IMR-90 (cell line): ENCODE measurements around the gene EPS15. TPM values are rescaled to one million over a fixed set of nuclear protein-coding genes. Genes with fewer than 3 reads are reported as not detected.

ENCODE experiments used
- ATAC-seq: fragments of 200-7000 bp; cut with Tn5 transposase; 2 replicates; pipeline ENCODE4 v1.9.1; 2020; ENCODE audit warnings: low read depth, mild to moderate bottlenecking, moderate library complexity
- BruUV-seq: library from RNA; stranded (reverse); fragments of 400-500 nt; replicated peaks from 2 replicates; lab custom pipeline; 2021; lab: Mats Ljungman, UMichigan
- CTCF ChIA-PET: fragments of 300-600 bp; formaldehyde crosslinking; extraction: SDS; loops from one replicate; lab custom pipeline; 2021; ENCODE audit warnings: antibody characterized with exemption; lab: Yijun Ruan, JAX
- POLR2A ChIA-PET: fragments of 300-600 bp; sonication (Branson Sonifier 250); formaldehyde crosslinking; loops from one replicate; lab custom pipeline; 2022; ENCODE audit warnings: antibody characterized with exemption; ENCODE audit not compliant: unreplicated experiment; lab: Charles Lee
- DNase-seq: peaks from one replicate; pipeline ENCODE4 v3.0.0; 2013
- H2AFZ ChIP-seq: replicated peaks from 2 replicates; pipeline ENCODE3; 2013; ENCODE audit warnings: low read length, mild to moderate bottlenecking; ENCODE audit not compliant: poor library complexity
- H2AK5ac ChIP-seq: 2 replicates; pipeline ENCODE4 v1.6.1; 2013; ENCODE audit warnings: low read depth, low read length, inconsistent platforms
- H2AK9ac ChIP-seq: replicated peaks from 2 replicates; pipeline ENCODE3; 2013; ENCODE audit warnings: mild to moderate bottlenecking, low read depth, low read length, moderate library complexity; ENCODE audit not compliant: poor library complexity
- H2BK120ac ChIP-seq: 2 replicates; pipeline ENCODE4 v1.6.1; 2013; ENCODE audit warnings: low read depth, low read length, inconsistent platforms
- H2BK15ac ChIP-seq: 3 replicates; pipeline ENCODE4 v1.6.1; 2013; ENCODE audit warnings: low read depth, low read length, inconsistent platforms
- H2BK20ac ChIP-seq: 2 replicates; pipeline ENCODE4 v1.6.1; 2013; ENCODE audit warnings: low read depth, mild to moderate bottlenecking, inconsistent platforms, low read length, moderate library complexity
- H2BK5ac ChIP-seq: 2 replicates; pipeline ENCODE4 v1.6.1; 2013; ENCODE audit warnings: mild to moderate bottlenecking, low read depth, low read length, inconsistent platforms; ENCODE audit not compliant: poor library complexity, severe bottlenecking
- H3K14ac ChIP-seq: replicated peaks from 2 replicates; pipeline ENCODE4 v1.6.1; 2013; ENCODE audit warnings: low read depth, low read length, inconsistent platforms
- H3K18ac ChIP-seq: 2 replicates; pipeline ENCODE4 v1.6.1; 2013; ENCODE audit warnings: low read depth, low read length, control low read depth
- H3K23ac ChIP-seq: 2 replicates; pipeline ENCODE4 v1.6.1; 2013; ENCODE audit warnings: low read depth, low read length, inconsistent platforms
- H3K27ac ChIP-seq: 2 replicates; pipeline ENCODE4 v1.5.1; 2013; ENCODE audit warnings: mild to moderate bottlenecking, control low read depth, low read length; ENCODE audit not compliant: insufficient read depth
- H3K27me3 ChIP-seq: 2 replicates; pipeline ENCODE4 v1.6.1; 2013; ENCODE audit warnings: low read length; ENCODE audit not compliant: control insufficient read depth, insufficient read depth
- H3K36me3 ChIP-seq: 2 replicates; pipeline ENCODE4 v1.6.1; 2013; ENCODE audit warnings: low read length, mixed read lengths; ENCODE audit not compliant: control insufficient read depth, insufficient read depth
- H3K4ac ChIP-seq: 2 replicates; pipeline ENCODE4 v1.6.1; 2013; ENCODE audit warnings: low read depth, low read length, inconsistent platforms
- H3K4me1 ChIP-seq: 2 replicates; pipeline ENCODE4 v1.6.1; 2013; ENCODE audit warnings: low read length, mixed read lengths; ENCODE audit not compliant: control insufficient read depth, insufficient read depth
- H3K4me2 ChIP-seq: 2 replicates; pipeline ENCODE4 v1.6.1; 2013; ENCODE audit warnings: low read depth, mild to moderate bottlenecking, control low read depth, low read length, moderate library complexity
- H3K4me3 ChIP-seq: 2 replicates; pipeline ENCODE4 v1.5.1; 2013; ENCODE audit warnings: low read depth, mild to moderate bottlenecking, control low read depth, low read length, moderate library complexity; ENCODE audit not compliant: insufficient read depth
- H3K56ac ChIP-seq: 2 replicates; pipeline ENCODE4 v1.6.1; 2013; ENCODE audit warnings: low read length, inconsistent platforms; ENCODE audit not compliant: insufficient read depth; ENCODE audit errors: extremely low read depth
- H3K79me1 ChIP-seq, 2 experiments: 2 replicates each; pipeline ENCODE4 v1.6.1; 2013; ENCODE audit warnings: low read length in 2 of 2, inconsistent platforms in 1 of 2, low read depth in 1 of 2
- H3K9ac ChIP-seq: 2 replicates; pipeline ENCODE4 v1.6.1; 2013; ENCODE audit warnings: low read depth, low read length, control low read depth
- H3K9me1 ChIP-seq: 2 replicates; pipeline ENCODE4 v1.6.1; 2013; ENCODE audit warnings: low read length, inconsistent platforms; ENCODE audit not compliant: insufficient read depth
- H3K9me3 ChIP-seq: 2 replicates; pipeline ENCODE4 v1.6.1; 2013; ENCODE audit warnings: low read length; ENCODE audit not compliant: control insufficient read depth, insufficient read depth
- H4K20me1 ChIP-seq: 2 replicates; pipeline ENCODE4 v1.6.1; 2013; ENCODE audit warnings: low read length, inconsistent platforms; ENCODE audit not compliant: insufficient read depth
- H4K5ac ChIP-seq: 2 replicates; pipeline ENCODE4 v1.6.1; 2013; ENCODE audit warnings: mild to moderate bottlenecking, low read depth, low read length, control low read depth
- H4K8ac ChIP-seq, 2 experiments: 2 replicates each; pipeline ENCODE4 v1.6.1; 2013; ENCODE audit warnings: low read depth in 2 of 2, low read length in 2 of 2, control low read depth in 1 of 2, inconsistent platforms in 1 of 2
- H4K91ac ChIP-seq: 2 replicates; pipeline ENCODE4 v1.6.1; 2013; ENCODE audit warnings: low read depth, low read length, inconsistent platforms; ENCODE audit not compliant: insufficient read depth
- RAD21 ChIP-seq: IDR thresholded peaks from 2 replicates; pipeline ENCODE4 v1.6.1; 2012; ENCODE audit warnings: low read length, improper control_type of control experiment
- dilution Hi-C: fragments of 300-500 bp; cut with HindIII; formaldehyde crosslinking; loops from one replicate; pipeline ENCODE4 v1.14.3; 2018; ENCODE audit warnings: low sequenced_read_pairs; ENCODE audit not compliant: unreplicated experiment
- in situ Hi-C: fragments of 300-500 bp; cut with MboI; formaldehyde crosslinking; loops from 3 replicates; pipeline ENCODE4 v1.14.3; 2019; ENCODE audit warnings: low sequenced_read_pairs, inconsistent platforms, mixed read lengths
- intact Hi-C: fragments of 100-400 bp; cut with micrococcal nuclease; formaldehyde crosslinking; loops from 2 replicates; pipeline ENCODE4 v1.10.0; 2022
- polyA plus RNA-seq, 3 experiments: library from polyadenylated mRNA; depleted of rRNA; stranded (reverse); fragments of >200 nt; gene quantifications; 2 replicates each; pipeline ENCODE4 v1.2.3, GENCODE V29; 2012; ENCODE audit warnings: low replicate concordance in 1 of 3
- total RNA-seq: library from RNA; depleted of rRNA; stranded (reverse); fragments of >200 nt; gene quantifications from 2 replicates; pipeline ENCODE4 v1.2.3, GENCODE V29; 2012

Gene EPS15
- total and polyA plus RNA-seq, 2 of the 4 experiments (the other 2 are of a cell fraction), result 17.6 to 38.0 TPM

GRCh38 chr1:51559501-51559900, 40.4 kb upstream of the EPS15 start:
- intact Hi-C loops, result no loop called here
- dilution Hi-C loops, result no loop called here
- no peak for DNase-seq
- Histone ChIP-seq H3K27ac (no peak overlapping the region), H4K5ac (no peak overlapping the region), H2BK120ac (no peak overlapping the region), H3K9ac (no peak overlapping the region), H2AK5ac (no peak overlapping the region), H3K23ac (no peak overlapping the region), H3K56ac (no peak overlapping the region), H3K36me3 (no peaks in the 10 kb centered on the region), H3K4me2 (no peak overlapping the region), H2BK20ac (no peak overlapping the region), H4K91ac (no peak overlapping the region), H4K20me1 (no peaks in the 10 kb centered on the region), H3K4me3 (no peak overlapping the region), H2BK5ac (no peak overlapping the region), H3K79me1 (no peaks in the 10 kb centered on the region), H3K27me3 (no peaks in the 10 kb centered on the region), H2AFZ (no peak overlapping the region), H2BK15ac (no peak overlapping the region), H3K9me1 (peaks cover 7% of the 10 kb centered on the region), H3K9me3 (no peaks in the 10 kb centered on the region), H4K8ac (no peak overlapping the region), H3K14ac (no peak overlapping the region), H3K18ac (no peak overlapping the region), H3K4me1 (peaks cover 6% of the 10 kb centered on the region), H3K4ac (no peak overlapping the region), H2AK9ac (no peak overlapping the region)
- in situ Hi-C loops, result no loop called here
- POLR2A ChIA-PET, result no interaction called here
- CTCF ChIA-PET, result no interaction called here
- BruUV-seq, result no TSS peak
- TF ChIP-seq RAD21, result no peak
- ATAC-seq, result no peak
